ENCODE measurements around the gene PDIA3. TPM values are rescaled to one million over a fixed set of nuclear protein-coding genes. Genes with fewer than 3 reads are reported as not detected.

PDIA3 gene
- polyA plus RNA-seq, 1 experiment: 425 TPM

DNA sequence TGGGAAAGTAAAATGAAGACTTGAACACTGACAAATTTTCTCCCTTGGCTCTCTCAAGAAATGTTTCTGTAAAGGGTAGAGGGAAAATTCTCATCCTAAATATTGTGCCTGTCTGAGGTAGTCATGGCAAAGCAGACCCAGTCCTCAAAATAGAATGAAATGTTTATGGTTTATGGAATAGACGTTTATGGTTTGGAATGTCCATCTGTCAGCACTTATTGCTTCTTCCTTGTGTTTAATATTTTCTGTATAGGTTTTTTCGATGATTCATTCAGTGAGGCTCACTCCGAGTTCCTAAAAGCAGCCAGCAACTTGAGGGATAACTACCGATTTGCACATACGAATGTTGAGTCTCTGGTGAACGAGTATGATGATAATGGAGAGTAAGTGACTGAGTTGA, 16.6 kb downstream of the PDIA3 start:
- TF ChIP-seq CTCF (IDR thresholded peaks at IDR 0.05; ENCODE audit: insufficient read depth, low read depth, low read length): no peak
- no peaks in the 10 kb centered on the region for H3K27me3 ChIP-seq (ENCODE audit: control insufficient read depth, insufficient read depth, low read length)
- peaks cover 7% of the 10 kb centered on the region for H3K36me3 ChIP-seq (ENCODE audit: control insufficient read depth, insufficient read depth, low read length)
- CTCF ChIA-PET: no interaction called here
- no peak for DNase-seq (ENCODE audit: low read depth)
- H3K4me3 ChIP-seq (ENCODE audit: low read depth, low read length): no peak overlapping the region
- POLR2A ChIA-PET: no interaction called here

GRCh38 chr15:43763819-43764446, 17.7 kb downstream of the PDIA3 start:
- POLR2A ChIA-PET: no interaction called here
- CTCF ChIA-PET: no interaction called here
- TF ChIP-seq CTCF (IDR thresholded peaks at IDR 0.05; ENCODE audit: insufficient read depth, low read depth, low read length): no peak
- Histone ChIP-seq H3K36me3 (ENCODE audit: control insufficient read depth, insufficient read depth, low read length) (peaks cover 9% of the 10 kb centered on the region), H3K27me3 (ENCODE audit: control insufficient read depth, insufficient read depth, low read length) (no peaks in the 10 kb centered on the region), H3K4me3 (ENCODE audit: low read depth, low read length) (no peak overlapping the region)
- DNase-seq (ENCODE audit: low read depth): no peak

DNA sequence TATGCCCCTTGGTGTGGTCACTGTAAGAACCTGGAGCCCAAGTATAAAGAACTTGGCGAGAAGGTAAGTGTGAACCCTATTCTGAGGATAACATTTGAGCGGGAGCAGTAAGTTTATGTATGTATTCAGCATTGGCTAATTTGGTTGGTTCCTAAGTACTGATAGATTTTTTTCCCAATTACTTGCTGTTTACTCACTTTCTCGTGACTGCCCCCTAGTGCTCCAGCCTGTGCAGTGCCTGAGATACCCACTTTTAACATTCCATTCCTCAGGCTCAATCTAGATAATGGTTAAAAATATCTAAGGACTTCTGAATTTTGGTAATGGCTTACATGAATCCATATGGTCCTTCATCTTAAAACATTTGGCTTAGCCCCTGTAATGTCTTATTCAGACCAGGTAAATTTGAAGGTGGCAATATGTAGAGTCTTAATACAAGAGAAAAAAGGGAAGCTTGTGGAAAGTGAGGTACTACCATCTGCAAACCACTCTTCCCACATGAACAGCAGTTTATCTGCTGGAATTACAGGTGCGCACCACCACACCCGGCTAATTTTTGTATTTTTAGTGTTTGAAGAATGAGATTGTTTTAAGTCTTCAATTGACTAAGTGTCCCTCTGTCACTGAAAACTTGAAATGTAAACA, 23.5 kb downstream of the PDIA3 start:
- no peaks in the 10 kb centered on the region for H3K27me3 ChIP-seq (ENCODE audit: control insufficient read depth, insufficient read depth, low read length)
- DNase-seq (ENCODE audit: low read depth): peak; percentile 24
- H3K36me3 ChIP-seq (ENCODE audit: control insufficient read depth, insufficient read depth, low read length): peaks cover 14% of the 10 kb centered on the region
- peak; percentile 90 for TF ChIP-seq CTCF (IDR thresholded peaks at IDR 0.05; ENCODE audit: insufficient read depth, low read depth, low read length)
- ChIA-PET POLR2A (no interaction called here), CTCF (interaction anchor here (0.6 to 1.9 kb wide), 7 partner anchors 10 to 395 kb away, joined by 3 to 10 read pairs (median 3); no protein-coding TSS in a partner anchor)
- no peak overlapping the region for H3K4me3 ChIP-seq (ENCODE audit: low read depth, low read length)

GRCh38 chr15:43771816-43772215, 25.6 kb downstream of the PDIA3 start:
- TF ChIP-seq CTCF (IDR thresholded peaks at IDR 0.05; ENCODE audit: insufficient read depth, low read depth, low read length): no peak
- no peak for DNase-seq (ENCODE audit: low read depth)
- Histone ChIP-seq H3K36me3 (ENCODE audit: control insufficient read depth, insufficient read depth, low read length) (peaks cover 12% of the 10 kb centered on the region), H3K27me3 (ENCODE audit: control insufficient read depth, insufficient read depth, low read length) (no peaks in the 10 kb centered on the region), H3K4me3 (ENCODE audit: low read depth, low read length) (no peak overlapping the region)
- POLR2A ChIA-PET: interaction anchor here (0.6 kb wide), 2 partner anchors 22 to 316 kb away, joined by 4 to 12 read pairs; no protein-coding TSS in a partner anchor
- CTCF ChIA-PET: interaction anchor here (0.6 to 1.6 kb wide), 3 partner anchors 15 to 253 kb away, joined by 3 to 5 read pairs (median 3); partner anchors contain the start of genes HYPK and SERINC4

DNA sequence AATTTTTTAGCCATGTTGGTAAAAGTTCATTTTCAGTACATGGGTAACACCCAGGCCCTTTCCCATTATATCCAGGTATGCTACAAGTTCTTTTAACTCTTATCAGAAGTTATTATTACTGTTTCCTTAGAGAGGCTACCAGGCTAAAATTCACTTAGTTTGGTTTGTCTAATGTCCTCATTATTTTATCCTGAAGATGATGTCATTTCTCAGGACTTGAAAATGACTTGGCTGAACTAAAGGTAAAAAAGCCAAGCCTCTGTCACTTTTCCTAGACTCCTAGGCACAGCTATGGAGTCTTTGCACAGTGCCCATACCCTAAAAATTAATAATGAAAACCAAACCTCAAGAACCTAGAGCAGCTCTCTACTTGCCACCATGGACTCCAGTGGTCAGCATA, 26.4 kb downstream of the PDIA3 start:
- Histone ChIP-seq H3K36me3 (ENCODE audit: control insufficient read depth, insufficient read depth, low read length) (peaks cover 10% of the 10 kb centered on the region), H3K4me3 (ENCODE audit: low read depth, low read length) (no peak overlapping the region), H3K27me3 (ENCODE audit: control insufficient read depth, insufficient read depth, low read length) (no peaks in the 10 kb centered on the region)
- ChIA-PET POLR2A (no interaction called here), CTCF (no interaction called here)
- no peak for TF ChIP-seq CTCF (IDR thresholded peaks at IDR 0.05; ENCODE audit: insufficient read depth, low read depth, low read length)
- no peak for DNase-seq (ENCODE audit: low read depth)

All from BJ (cell line).